ENCODE results near the gene ARMH4. TPM values are rescaled to one million over a fixed set of nuclear protein-coding genes. Genes with fewer than 3 reads are reported as not detected.

Gene ARMH4
- total RNA-seq, 1 experiment from 2014 or later, result 7.8 TPM

DNA sequence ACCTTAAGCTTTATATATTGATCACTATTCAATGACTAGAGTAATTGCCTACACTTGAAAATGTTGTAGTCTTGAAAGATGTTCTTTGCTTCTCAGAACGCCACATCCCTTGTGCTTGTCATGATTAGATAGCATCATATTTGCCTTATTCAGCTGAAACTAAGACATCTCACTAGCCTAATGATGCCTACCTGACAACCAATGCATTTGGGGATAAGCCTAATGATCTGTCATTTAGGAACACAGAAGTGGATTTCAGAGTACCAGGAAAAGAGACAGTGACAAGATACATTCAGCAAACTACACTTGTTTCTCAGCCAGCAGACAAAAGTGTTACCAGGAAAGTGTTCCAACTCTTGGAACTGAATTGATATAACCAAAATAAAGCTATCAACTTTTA, 83.7 kb downstream of the ARMH4 start:
- no peak overlapping the region for H3K27ac ChIP-seq (ENCODE audit: low read depth, low read length, poor library complexity, severe bottlenecking)
- peaks cover 31% of the 10 kb centered on the region for H3K4me1 ChIP-seq (ENCODE audit: insufficient read depth, low read length, poor library complexity, severe bottlenecking)
- H3K36me3 ChIP-seq (ENCODE audit: insufficient read depth, low read length, poor library complexity, severe bottlenecking), result no peaks in the 10 kb centered on the region
- CTCF ChIA-PET, result no interaction called here
- no peak for DNase-seq (ENCODE audit: low spot score)
- POLR2A ChIA-PET (ENCODE audit: low non-redundant PET), result no interaction called here
- no peaks in the 10 kb centered on the region for H3K27me3 ChIP-seq (replicated peaks; ENCODE audit: insufficient read depth, low read depth, low read length, poor library complexity)
- TF ChIP-seq, protein P1, sequence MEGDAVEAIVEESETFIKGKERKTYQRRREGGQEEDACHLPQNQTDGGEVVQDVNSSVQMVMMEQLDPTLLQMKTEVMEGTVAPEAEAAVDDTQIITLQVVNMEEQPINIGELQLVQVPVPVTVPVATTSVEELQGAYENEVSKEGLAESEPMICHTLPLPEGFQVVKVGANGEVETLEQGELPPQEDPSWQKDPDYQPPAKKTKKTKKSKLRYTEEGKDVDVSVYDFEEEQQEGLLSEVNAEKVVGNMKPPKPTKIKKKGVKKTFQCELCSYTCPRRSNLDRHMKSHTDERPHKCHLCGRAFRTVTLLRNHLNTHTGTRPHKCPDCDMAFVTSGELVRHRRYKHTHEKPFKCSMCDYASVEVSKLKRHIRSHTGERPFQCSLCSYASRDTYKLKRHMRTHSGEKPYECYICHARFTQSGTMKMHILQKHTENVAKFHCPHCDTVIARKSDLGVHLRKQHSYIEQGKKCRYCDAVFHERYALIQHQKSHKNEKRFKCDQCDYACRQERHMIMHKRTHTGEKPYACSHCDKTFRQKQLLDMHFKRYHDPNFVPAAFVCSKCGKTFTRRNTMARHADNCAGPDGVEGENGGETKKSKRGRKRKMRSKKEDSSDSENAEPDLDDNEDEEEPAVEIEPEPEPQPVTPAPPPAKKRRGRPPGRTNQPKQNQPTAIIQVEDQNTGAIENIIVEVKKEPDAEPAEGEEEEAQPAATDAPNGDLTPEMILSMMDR (conservative IDR thresholded peaks at IDR 0.05; ENCODE audit: low read depth, low read length), result no peak
- no peak for TF ChIP-seq EZH2 (IDR thresholded peaks at IDR 0.05; ENCODE audit: borderline replicate concordance, low read depth, low read length, poor library complexity, severe bottlenecking)
- no TSS peak for BruUV-seq (replicated peaks)
- no peaks in the 10 kb centered on the region for H3K9me3 ChIP-seq (ENCODE audit: low read depth, low read length, poor library complexity, severe bottlenecking)
- intact Hi-C loops (cut with micrococcal nuclease; ENCODE audit: unreplicated experiment), result no loop called here
- H3K4me3 ChIP-seq (ENCODE audit: low read depth, low read length, poor library complexity, severe bottlenecking), result no peak overlapping the region

DNA sequence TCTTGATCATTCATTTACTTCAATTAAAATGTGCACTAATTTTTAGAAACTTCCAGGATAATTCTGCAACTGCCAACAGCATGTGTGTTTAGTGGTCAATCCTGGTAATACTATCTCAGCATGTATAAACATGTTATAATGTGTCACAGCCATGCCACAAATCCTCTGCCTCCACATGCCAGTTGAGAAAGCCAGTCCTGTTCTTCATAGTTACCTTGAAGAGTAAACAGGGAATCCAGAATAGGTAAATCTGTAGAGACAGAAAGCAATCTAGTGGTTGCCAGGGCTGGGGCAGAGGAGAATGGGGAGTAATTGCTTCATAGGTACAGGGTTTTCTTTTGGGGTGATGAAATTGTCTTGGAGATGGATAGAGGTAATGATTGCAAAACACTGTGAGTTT, 85.9 kb downstream of the ARMH4 start:
- Histone ChIP-seq H3K27ac (ENCODE audit: low read depth, low read length, poor library complexity, severe bottlenecking) (no peak overlapping the region), H3K4me3 (ENCODE audit: low read depth, low read length, poor library complexity, severe bottlenecking) (no peak overlapping the region), H3K9me3 (ENCODE audit: low read depth, low read length, poor library complexity, severe bottlenecking) (no peaks in the 10 kb centered on the region), H3K36me3 (ENCODE audit: insufficient read depth, low read length, poor library complexity, severe bottlenecking) (no peaks in the 10 kb centered on the region), H3K27me3 (replicated peaks; ENCODE audit: insufficient read depth, low read depth, low read length, poor library complexity) (no peaks in the 10 kb centered on the region), H3K4me1 (ENCODE audit: insufficient read depth, low read length, poor library complexity, severe bottlenecking) (peaks cover 11% of the 10 kb centered on the region)
- DNase-seq (ENCODE audit: low spot score), result no peak
- intact Hi-C loops (cut with micrococcal nuclease; ENCODE audit: unreplicated experiment), result no loop called here
- ChIA-PET CTCF (no interaction called here), POLR2A (ENCODE audit: low non-redundant PET) (no interaction called here)
- BruUV-seq (replicated peaks), result no TSS peak
- no peak for TF ChIP-seq EZH2 (IDR thresholded peaks at IDR 0.05; ENCODE audit: borderline replicate concordance, low read depth, low read length, poor library complexity, severe bottlenecking)
- TF ChIP-seq, protein P1 (conservative IDR thresholded peaks at IDR 0.05; ENCODE audit: low read depth, low read length), result no peak

DNA sequence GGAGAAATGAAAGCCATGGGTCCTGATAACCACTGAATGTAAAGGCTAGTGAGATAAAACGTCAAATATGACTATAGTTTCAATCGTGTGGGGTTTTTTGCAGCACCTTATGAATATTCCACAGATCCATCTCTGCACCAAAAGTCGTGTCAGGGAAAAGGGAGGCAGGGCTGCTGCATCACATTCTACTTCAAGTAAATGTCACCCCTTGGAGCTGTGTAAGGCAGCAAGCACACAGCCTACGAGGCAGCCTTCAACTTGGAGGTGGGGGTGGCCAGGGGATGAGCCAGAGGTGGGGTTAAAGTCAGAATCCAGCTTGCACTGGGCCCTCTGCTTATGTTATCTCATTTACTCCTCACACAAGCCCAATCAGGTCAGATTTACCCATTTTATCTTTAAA, 90.4 kb downstream of the ARMH4 start:
- H3K9me3 ChIP-seq (ENCODE audit: low read depth, low read length, poor library complexity, severe bottlenecking), result no peaks in the 10 kb centered on the region
- H3K27me3 ChIP-seq (replicated peaks; ENCODE audit: insufficient read depth, low read depth, low read length, poor library complexity), result no peaks in the 10 kb centered on the region
- H3K4me3 ChIP-seq (ENCODE audit: low read depth, low read length, poor library complexity, severe bottlenecking), result no peak overlapping the region
- ChIA-PET POLR2A (ENCODE audit: low non-redundant PET) (no interaction called here), CTCF (no interaction called here)
- TF ChIP-seq EZH2 (IDR thresholded peaks at IDR 0.05; ENCODE audit: borderline replicate concordance, low read depth, low read length, poor library complexity, severe bottlenecking), result no peak
- TF ChIP-seq, protein P1 (conservative IDR thresholded peaks at IDR 0.05; ENCODE audit: low read depth, low read length), result no peak
- no peak overlapping the region for H3K27ac ChIP-seq (ENCODE audit: low read depth, low read length, poor library complexity, severe bottlenecking)
- DNase-seq (ENCODE audit: low spot score), result no peak
- BruUV-seq (replicated peaks), result no TSS peak
- intact Hi-C loops (cut with micrococcal nuclease; ENCODE audit: unreplicated experiment), result no loop called here
- no peaks in the 10 kb centered on the region for H3K36me3 ChIP-seq (ENCODE audit: insufficient read depth, low read length, poor library complexity, severe bottlenecking)
- peaks cover 18% of the 10 kb centered on the region for H3K4me1 ChIP-seq (ENCODE audit: insufficient read depth, low read length, poor library complexity, severe bottlenecking)
